Neural progenitor cell (in vitro differentiated cells): ENCODE measurements around the gene LARGE1.

Source experiments
- CTCF ChIP-seq: fragments of 200-600 bp; sonication (generic); IDR thresholded peaks from 2 replicates; pipeline ENCODE4 v1.5.1; 2017; ENCODE audit warnings: antibody characterized with exemption, mild to moderate bottlenecking
- EZH2 ChIP-seq: fragments of 200-600 bp; sonication (generic); IDR thresholded peaks from 2 replicates; pipeline ENCODE4 v1.6.1; 2017; ENCODE audit warnings: antibody characterized with exemption, mild to moderate bottlenecking, moderate library complexity

- TF ChIP-seq CTCF (no peak), EZH2 (no peak)
Observed at GRCh38 chr22:33835265-33835664, 85.0 kb downstream of the LARGE1 start.
